ENCODE measurements around the gene IZUMO2.

IZUMO2 gene

GRCh38 chr19:50173127-50173526 lies 10.0 kb upstream of the IZUMO2 start:
- no peak overlapping the region for H4K8ac ChIP-seq (ENCODE audit: low read length)
- H2BK12ac ChIP-seq (ENCODE audit: low read length in 2 of 2): no peak overlapping the region
- H3K18ac ChIP-seq (ENCODE audit: low read depth in 1 of 2, low read length in 2 of 2): no peak overlapping the region
- H2AFZ ChIP-seq (ENCODE audit: low read depth, low read length): no peak overlapping the region
- H3K23ac ChIP-seq (ENCODE audit: low read length in 2 of 2): no peak overlapping the region
- H3K14ac ChIP-seq (ENCODE audit: low read length in 2 of 2): no peak overlapping the region
- WGBS: 76% methylated on average over 7 of the region's 8 CpGs
- no peak overlapping the region for H3K4ac ChIP-seq (ENCODE audit: low read depth in 1 of 2, low read length in 2 of 2)
- H2BK5ac ChIP-seq (ENCODE audit: low read depth, low read length, poor library complexity, severe bottlenecking): no peak overlapping the region
- H3K27ac ChIP-seq (ENCODE audit: low read length, poor library complexity, severe bottlenecking): no peak overlapping the region
- H3K9ac ChIP-seq (ENCODE audit: low read length): no peak overlapping the region
- no peak overlapping the region for H3K4me3 ChIP-seq (ENCODE audit: insufficient read depth in 1 of 2, low read depth in 1 of 2, low read length in 2 of 2)
- H2AK5ac ChIP-seq (ENCODE audit: low read length, severe bottlenecking): no peak overlapping the region
- H3K4me1 ChIP-seq (ENCODE audit: control insufficient read depth, insufficient read depth, low read depth, low read length): no peaks in the 10 kb centered on the region
- H3K79me1 ChIP-seq (replicated peaks; ENCODE audit: low read length, poor library complexity, severe bottlenecking): no peaks in the 10 kb centered on the region
- no peaks in the 10 kb centered on the region for H3K36me3 ChIP-seq (ENCODE audit: control insufficient read depth in 1 of 2, insufficient read depth in 2 of 2, low read depth in 1 of 2, low read length in 2 of 2)
- no peak overlapping the region for H3K4me2 ChIP-seq (ENCODE audit: low read length, poor library complexity, severe bottlenecking)
- DNase-seq: no peak
- no peaks in the 10 kb centered on the region for H3K27me3 ChIP-seq (ENCODE audit: control insufficient read depth in 1 of 2, insufficient read depth in 1 of 2, low read length in 2 of 2)
- no peaks in the 10 kb centered on the region for H3K9me3 ChIP-seq (ENCODE audit: control insufficient read depth, low read length)
- no peak overlapping the region for H4K91ac ChIP-seq (ENCODE audit: low read length)
- H2BK120ac ChIP-seq (ENCODE audit: low read depth, low read length): no peak overlapping the region
- no peak overlapping the region for H2BK15ac ChIP-seq (ENCODE audit: low read depth, poor library complexity, severe bottlenecking)

GRCh38 chr19:50172726-50173125 lies 9.6 kb upstream of the IZUMO2 start:
- H3K27ac ChIP-seq (ENCODE audit: low read length, poor library complexity, severe bottlenecking): no peak overlapping the region
- H3K9me3 ChIP-seq (ENCODE audit: control insufficient read depth, low read length): no peaks in the 10 kb centered on the region
- H2BK5ac ChIP-seq (ENCODE audit: low read depth, low read length, poor library complexity, severe bottlenecking): no peak overlapping the region
- H2BK120ac ChIP-seq (ENCODE audit: low read depth, low read length): no peak overlapping the region
- H3K36me3 ChIP-seq (ENCODE audit: control insufficient read depth in 1 of 2, insufficient read depth in 2 of 2, low read depth in 1 of 2, low read length in 2 of 2): no peaks in the 10 kb centered on the region
- no peak overlapping the region for H3K14ac ChIP-seq (ENCODE audit: low read length in 2 of 2)
- no peaks in the 10 kb centered on the region for H3K4me1 ChIP-seq (ENCODE audit: control insufficient read depth, insufficient read depth, low read depth, low read length)
- no peak for DNase-seq
- H3K23ac ChIP-seq (ENCODE audit: low read length in 2 of 2): no peak overlapping the region
- H4K91ac ChIP-seq (ENCODE audit: low read length): no peak overlapping the region
- no peak overlapping the region for H2AK5ac ChIP-seq (ENCODE audit: low read length, severe bottlenecking)
- H4K8ac ChIP-seq (ENCODE audit: low read length): no peak overlapping the region
- no peaks in the 10 kb centered on the region for H3K79me1 ChIP-seq (replicated peaks; ENCODE audit: low read length, poor library complexity, severe bottlenecking)
- no peak overlapping the region for H3K4me3 ChIP-seq (ENCODE audit: insufficient read depth in 1 of 2, low read depth in 1 of 2, low read length in 2 of 2)
- no peak overlapping the region for H3K4ac ChIP-seq (ENCODE audit: low read depth in 1 of 2, low read length in 2 of 2)
- no peak overlapping the region for H2AFZ ChIP-seq (ENCODE audit: low read depth, low read length)
- no peak overlapping the region for H2BK12ac ChIP-seq (ENCODE audit: low read length in 2 of 2)
- H3K27me3 ChIP-seq (ENCODE audit: control insufficient read depth in 1 of 2, insufficient read depth in 1 of 2, low read length in 2 of 2): no peaks in the 10 kb centered on the region
- no peak overlapping the region for H3K9ac ChIP-seq (ENCODE audit: low read length)
- no peak overlapping the region for H3K4me2 ChIP-seq (ENCODE audit: low read length, poor library complexity, severe bottlenecking)
- H2BK15ac ChIP-seq (ENCODE audit: low read depth, poor library complexity, severe bottlenecking): no peak overlapping the region
- H3K18ac ChIP-seq (ENCODE audit: low read depth in 1 of 2, low read length in 2 of 2): no peak overlapping the region

- H3K9me3 ChIP-seq (ENCODE audit: control insufficient read depth, low read length): no peaks in the 10 kb centered on the region
- H3K4ac ChIP-seq (ENCODE audit: low read depth in 1 of 2, low read length in 2 of 2): no peak overlapping the region
- H2BK15ac ChIP-seq (ENCODE audit: low read depth, poor library complexity, severe bottlenecking): no peak overlapping the region
- no peak overlapping the region for H2AFZ ChIP-seq (ENCODE audit: low read depth, low read length)
- no peak overlapping the region for H4K8ac ChIP-seq (ENCODE audit: low read length)
- 83% methylated on average over 3 of the region's 5 CpGs for WGBS
- H3K9ac ChIP-seq (ENCODE audit: low read length): no peak overlapping the region
- no peak overlapping the region for H2BK120ac ChIP-seq (ENCODE audit: low read depth, low read length)
- no peaks in the 10 kb centered on the region for H3K27me3 ChIP-seq (ENCODE audit: control insufficient read depth in 1 of 2, insufficient read depth in 1 of 2, low read length in 2 of 2)
- no peak overlapping the region for H3K14ac ChIP-seq (ENCODE audit: low read length in 2 of 2)
- no peak overlapping the region for H3K23ac ChIP-seq (ENCODE audit: low read length in 2 of 2)
- no peak for DNase-seq
- no peak overlapping the region for H4K91ac ChIP-seq (ENCODE audit: low read length)
- H3K4me1 ChIP-seq (ENCODE audit: control insufficient read depth, insufficient read depth, low read depth, low read length): no peaks in the 10 kb centered on the region
- no peak overlapping the region for H2BK12ac ChIP-seq (ENCODE audit: low read length in 2 of 2)
- no peaks in the 10 kb centered on the region for H3K36me3 ChIP-seq (ENCODE audit: control insufficient read depth in 1 of 2, insufficient read depth in 2 of 2, low read depth in 1 of 2, low read length in 2 of 2)
- H3K4me2 ChIP-seq (ENCODE audit: low read length, poor library complexity, severe bottlenecking): no peak overlapping the region
- H3K27ac ChIP-seq (ENCODE audit: low read length, poor library complexity, severe bottlenecking): no peak overlapping the region
- no peak overlapping the region for H3K4me3 ChIP-seq (ENCODE audit: insufficient read depth in 1 of 2, low read depth in 1 of 2, low read length in 2 of 2)
- no peaks in the 10 kb centered on the region for H3K79me1 ChIP-seq (replicated peaks; ENCODE audit: low read length, poor library complexity, severe bottlenecking)
- H3K18ac ChIP-seq (ENCODE audit: low read depth in 1 of 2, low read length in 2 of 2): no peak overlapping the region
- no peak overlapping the region for H2BK5ac ChIP-seq (ENCODE audit: low read depth, low read length, poor library complexity, severe bottlenecking)
- H2AK5ac ChIP-seq (ENCODE audit: low read length, severe bottlenecking): no peak overlapping the region
These were observed 8.7 kb upstream of the IZUMO2 start for GRCh38 chr19:50171752-50172151.

- Histone ChIP-seq H4K91ac (ENCODE audit: low read length) (no peak overlapping the region), H3K9me3 (ENCODE audit: control insufficient read depth, low read length) (no peaks in the 10 kb centered on the region), H3K27me3 (ENCODE audit: control insufficient read depth in 1 of 2, insufficient read depth in 1 of 2, low read length in 2 of 2) (no peaks in the 10 kb centered on the region), H3K79me1 (replicated peaks; ENCODE audit: low read length, poor library complexity, severe bottlenecking) (no peaks in the 10 kb centered on the region), H3K23ac (ENCODE audit: low read length in 2 of 2) (no peak overlapping the region), H3K4me2 (ENCODE audit: low read length, poor library complexity, severe bottlenecking) (no peak overlapping the region), H3K4me3 (ENCODE audit: insufficient read depth in 1 of 2, low read depth in 1 of 2, low read length in 2 of 2) (no peak overlapping the region), H3K36me3 (ENCODE audit: control insufficient read depth in 1 of 2, insufficient read depth in 2 of 2, low read depth in 1 of 2, low read length in 2 of 2) (no peaks in the 10 kb centered on the region), H3K9ac (ENCODE audit: low read length) (no peak overlapping the region), H2BK12ac (ENCODE audit: low read length in 2 of 2) (no peak overlapping the region), H3K4me1 (ENCODE audit: control insufficient read depth, insufficient read depth, low read depth, low read length) (no peaks in the 10 kb centered on the region), H3K18ac (ENCODE audit: low read depth in 1 of 2, low read length in 2 of 2) (no peak overlapping the region), H2AFZ (ENCODE audit: low read depth, low read length) (no peak overlapping the region), H2AK5ac (ENCODE audit: low read length, severe bottlenecking) (no peak overlapping the region), H2BK5ac (ENCODE audit: low read depth, low read length, poor library complexity, severe bottlenecking) (no peak overlapping the region), H3K27ac (ENCODE audit: low read length, poor library complexity, severe bottlenecking) (no peak overlapping the region), H2BK15ac (ENCODE audit: low read depth, poor library complexity, severe bottlenecking) (no peak overlapping the region), H2BK120ac (ENCODE audit: low read depth, low read length) (no peak overlapping the region), H3K4ac (ENCODE audit: low read depth in 1 of 2, low read length in 2 of 2) (no peak overlapping the region), H3K14ac (ENCODE audit: low read length in 2 of 2) (no peak overlapping the region), H4K8ac (ENCODE audit: low read length) (no peak overlapping the region)
- 85% methylated on average over 12 of the region's 12 CpGs for WGBS
- DNase-seq: no peak
These were observed 4.2 kb upstream of the IZUMO2 start for GRCh38 chr19:50167314-50167721.

All from mesenchymal stem cell (in vitro differentiated cells and primary cell).